GM23338 (cell line): Measurements from ENCODE around the gene B4GALT5. TPM values are rescaled to one million over a fixed set of nuclear protein-coding genes. Genes with fewer than 3 reads are reported as not detected.
"Not testable (repeated sequence)": the region's sequence is repeated elsewhere in the genome, so short reads cannot be mapped to it uniquely, and the experiment has no call there.

Experiments
- ATAC-seq: fragments of 200-7000 bp; cut with Tn5 transposase; 3 replicates; pipeline ENCODE4 v1.9.1; 2020
- DNase-seq: peaks from one replicate; pipeline ENCODE4 v3.0.0-alpha.2; 2015; ENCODE audit warnings: low spot score
- H2AFZ ChIP-seq: fragments of 200-600 bp; sonication (generic); 2 replicates; pipeline ENCODE4 v1.8.0; 2016; ENCODE audit warnings: antibody characterized with exemption, mild to moderate bottlenecking, moderate library complexity
- H3F3A ChIP-seq: fragments of 200-600 bp; sonication (generic); replicated peaks from 2 replicates; pipeline ENCODE4 v1.8.0; 2017; ENCODE audit warnings: antibody characterized with exemption, mixed run types, low read depth
- H3K27ac ChIP-seq: fragments of 200-600 bp; sonication (generic); 2 replicates; pipeline ENCODE4 v1.6.1; 2016; ENCODE audit warnings: low read depth
- H3K27me3 ChIP-seq: fragments of 200-600 bp; sonication (generic); 2 replicates; pipeline ENCODE4 v1.8.0; 2016; ENCODE audit warnings: mild to moderate bottlenecking, mixed run types, moderate library complexity; ENCODE audit not compliant: insufficient read depth
- H3K36me3 ChIP-seq: fragments of 200-600 bp; sonication (generic); 2 replicates; pipeline ENCODE4 v1.8.0; 2016; ENCODE audit warnings: mild to moderate bottlenecking; ENCODE audit not compliant: insufficient read depth
- H3K4me1 ChIP-seq: fragments of 200-600 bp; sonication (generic); 2 replicates; pipeline ENCODE4 v1.8.0; 2016; ENCODE audit warnings: mild to moderate bottlenecking, moderate library complexity; ENCODE audit not compliant: insufficient read depth
- H3K4me2 ChIP-seq: fragments of 200-600 bp; sonication (generic); 2 replicates; pipeline ENCODE4 v1.7.1; 2017; ENCODE audit warnings: mixed run types
- H3K4me3 ChIP-seq: fragments of 200-600 bp; sonication (generic); 2 replicates; pipeline ENCODE4 v1.6.1; 2016; ENCODE audit warnings: mixed run types
- H3K79me2 ChIP-seq: fragments of 200-600 bp; sonication (generic); replicated peaks from 2 replicates; pipeline ENCODE4 v1.8.0; 2017; ENCODE audit warnings: mild to moderate bottlenecking; ENCODE audit not compliant: insufficient read depth
- H3K9me2 ChIP-seq: fragments of 200-600 bp; sonication (generic); 2 replicates; pipeline ENCODE4 v1.8.0; 2017; ENCODE audit not compliant: insufficient read depth
- H4K20me1 ChIP-seq: fragments of 200-600 bp; sonication (generic); replicated peaks from 2 replicates; pipeline ENCODE4 v1.8.0; 2017; ENCODE audit warnings: mild to moderate bottlenecking; ENCODE audit not compliant: insufficient read depth
- H3K27ac Mint-ChIP-seq: 2 replicates; pipeline ENCODE4 v1.8.0; 2020; ENCODE audit warnings: inconsistent platforms, mild to moderate bottlenecking, moderate library complexity, mixed read lengths
- H3K27me3 Mint-ChIP-seq: 3 replicates; pipeline ENCODE4 v1.8.0; 2022; ENCODE audit warnings: low read depth, mild to moderate bottlenecking, moderate library complexity, mixed read lengths, inconsistent platforms; ENCODE audit not compliant: insufficient read depth, poor library complexity
- H3K36me3 Mint-ChIP-seq: 3 replicates; pipeline ENCODE4 v1.8.0; 2021; ENCODE audit warnings: low read depth, mild to moderate bottlenecking, inconsistent platforms, moderate library complexity, mixed read lengths
- H3K4me1 Mint-ChIP-seq: 3 replicates; pipeline ENCODE4 v1.8.0; 2020; ENCODE audit warnings: mild to moderate bottlenecking, inconsistent platforms, mixed read lengths
- H3K4me3 Mint-ChIP-seq: 3 replicates; pipeline ENCODE4 v1.8.0; 2021; ENCODE audit warnings: moderate library complexity, mild to moderate bottlenecking, inconsistent platforms, mixed read lengths
- H3K9me3 Mint-ChIP-seq: 3 replicates; pipeline ENCODE4 v1.8.0; 2020; ENCODE audit warnings: moderate library complexity, mild to moderate bottlenecking, inconsistent platforms, mixed read lengths
- CREB1 ChIP-seq: fragments of 250-450 bp; sonication (Bioruptor Pico); IDR thresholded peaks from 2 replicates; pipeline ENCODE4 v1.5.0; 2020; ENCODE audit warnings: low read depth, mild to moderate bottlenecking, moderate library complexity
- EZH2 ChIP-seq: fragments of 200-600 bp; sonication (generic); IDR thresholded peaks from one replicate; pipeline ENCODE4 v1.8.0; 2017; ENCODE audit warnings: antibody characterized with exemption, mild to moderate bottlenecking, low read depth; ENCODE audit not compliant: unreplicated experiment
- EZH2phosphoT487 ChIP-seq: fragments of 200-600 bp; sonication (generic); IDR thresholded peaks from one replicate; pipeline ENCODE4 v1.8.1; 2018; ENCODE audit warnings: antibody characterized with exemption; ENCODE audit not compliant: unreplicated experiment
- JUNB ChIP-seq: IDR thresholded peaks from one replicate; pipeline ENCODE4 v1.6.1; 2016; ENCODE audit warnings: antibody characterized with exemption; ENCODE audit not compliant: unreplicated experiment
- STAT1 ChIP-seq: IDR thresholded peaks from one replicate; pipeline ENCODE4 v1.6.1; 2016; ENCODE audit warnings: antibody characterized with exemption; ENCODE audit not compliant: unreplicated experiment
- ZNF114 ChIP-seq: fragments of 250-450 bp; sonication (Bioruptor Pico); IDR thresholded peaks from 2 replicates; pipeline ENCODE4 v1.5.0; 2020; ENCODE audit warnings: mild to moderate bottlenecking, moderate library complexity
- polyA plus RNA-seq: library from polyadenylated mRNA; unstranded; fragments of >200 nt; fragmentation: Nextera tagmentation; extraction: Ambion mirVana; gene quantifications from 2 replicates; pipeline ENCODE4 v1.2.1, GENCODE V29; 2016
- total RNA-seq: library from RNA; depleted of rRNA; stranded (reverse); fragments of >200 nt; shearing (Covaris generic); gene quantifications from 2 replicates; pipeline ENCODE4 v1.2.3, GENCODE V29; 2014
- TF ChIP-seq, protein P1 (sequence below), 2 experiments: fragments of 200-600 bp in 1 of 2; sonication (generic) in 1 of 2; conservative IDR thresholded peaks; 2 replicates each; pipeline versions ENCODE4 v1.5.1 to v1.6.1; 2016 to 2017; ENCODE audit warnings: antibody characterized with exemption in 2 of 2, low read depth in 2 of 2, mild to moderate bottlenecking in 2 of 2, moderate library complexity in 1 of 2
- TF ChIP-seq, protein P2 (sequence below): fragments of 250-450 bp; sonication (Bioruptor Pico); IDR thresholded peaks from 2 replicates; pipeline ENCODE4 v1.5.0; 2020; ENCODE audit warnings: mild to moderate bottlenecking, moderate library complexity
- TF ChIP-seq, protein P3 (sequence below): IDR thresholded peaks from one replicate; pipeline ENCODE4 v1.6.1; 2018; ENCODE audit warnings: antibody characterized with exemption; ENCODE audit not compliant: unreplicated experiment
- TF ChIP-seq, protein P4 (sequence below): IDR thresholded peaks from 2 replicates; pipeline ENCODE4 v1.6.1; 2016; ENCODE audit warnings: antibody characterized with exemption

The B4GALT5 gene
- total and polyA plus RNA-seq, 2 experiments from 2014 or later: 19.1 to 50.3 TPM

DNA sequence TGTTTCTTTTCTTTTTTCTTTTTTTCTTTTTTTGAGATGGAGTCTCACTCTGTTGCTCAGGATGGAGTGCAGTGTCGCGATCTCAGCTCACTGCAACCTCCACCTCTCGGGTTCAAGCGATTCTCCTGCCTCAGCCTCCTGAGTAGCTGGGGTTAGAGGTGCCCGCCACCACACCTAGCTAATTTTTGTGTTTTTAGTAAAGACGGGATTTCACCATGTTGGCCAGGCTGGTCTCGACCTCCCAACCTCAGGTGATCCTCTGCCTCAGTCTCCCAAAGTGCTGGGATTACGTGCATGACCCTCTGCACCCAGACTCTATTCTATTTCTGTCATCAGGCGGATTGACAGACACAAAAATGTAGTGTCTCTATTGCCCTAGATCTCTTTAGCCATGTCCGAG, 88.7 kb downstream of the B4GALT5 start:
- not testable (repeated sequence) for H3K4me3 ChIP-seq, H4K20me1 ChIP-seq, H3K36me3 ChIP-seq, DNase-seq, H3K27me3 ChIP-seq, H3K27ac Mint-ChIP-seq, H3K4me3 Mint-ChIP-seq, H3F3A ChIP-seq, H3K79me2 ChIP-seq, H3K36me3 Mint-ChIP-seq, H3K27me3 Mint-ChIP-seq, H3K9me3 Mint-ChIP-seq, H3K9me2 ChIP-seq, H2AFZ ChIP-seq, H3K4me2 ChIP-seq, H3K27ac ChIP-seq, ATAC-seq
- H3K4me1 ChIP-seq: peaks cover 20% of the 10 kb centered on the region
- peaks cover 23% of the 10 kb centered on the region for H3K4me1 Mint-ChIP-seq

DNA sequence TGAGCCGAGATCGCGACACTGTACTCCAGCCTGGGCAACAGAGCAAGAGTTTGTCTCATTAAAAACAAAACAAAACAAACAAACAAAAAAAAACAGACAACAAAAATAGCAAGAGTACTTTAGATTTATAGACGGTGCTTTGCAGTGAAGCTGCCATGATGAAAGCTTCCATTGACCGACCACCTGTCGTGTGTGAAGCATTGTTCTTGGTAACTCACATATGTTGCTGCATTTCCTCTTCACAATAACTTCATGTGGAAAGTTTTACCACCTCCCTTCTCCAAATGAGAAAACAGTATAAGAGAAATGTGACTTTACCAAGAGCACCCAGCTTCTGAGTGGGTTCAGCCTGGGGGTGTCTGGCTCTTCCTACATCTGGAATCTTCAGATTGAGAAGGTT, 89.4 kb downstream of the B4GALT5 start:
- ATAC-seq: no peak
- DNase-seq: no peak
- Histone ChIP-seq H3K9me2 (peaks cover 1% of the 10 kb centered on the region), H3K27ac (no peak overlapping the region), H3K4me3 (no peak overlapping the region), H3K27me3 (no peaks in the 10 kb centered on the region), H2AFZ (peak overlapping the region; percentile 78; the same call in 1 of the 2 replicates), H3F3A (no peaks in the 10 kb centered on the region), H3K4me1 (peaks cover 20% of the 10 kb centered on the region), H3K4me2 (no peak overlapping the region), H3K79me2 (no peaks in the 10 kb centered on the region), H3K36me3 (no peaks in the 10 kb centered on the region), H4K20me1 (no peaks in the 10 kb centered on the region)
- Mint-ChIP-seq H3K27me3 (peaks cover 3% of the 10 kb centered on the region), H3K27ac (no peak overlapping the region), H3K36me3 (no peaks in the 10 kb centered on the region; the same call in 1 of the 3 replicates), H3K4me3 (no peak overlapping the region), H3K9me3 (peaks cover 6% of the 10 kb centered on the region; the same call in 2 of the 3 replicates), H3K4me1 (peaks cover 23% of the 10 kb centered on the region)
- TF ChIP-seq, protein P1, sequence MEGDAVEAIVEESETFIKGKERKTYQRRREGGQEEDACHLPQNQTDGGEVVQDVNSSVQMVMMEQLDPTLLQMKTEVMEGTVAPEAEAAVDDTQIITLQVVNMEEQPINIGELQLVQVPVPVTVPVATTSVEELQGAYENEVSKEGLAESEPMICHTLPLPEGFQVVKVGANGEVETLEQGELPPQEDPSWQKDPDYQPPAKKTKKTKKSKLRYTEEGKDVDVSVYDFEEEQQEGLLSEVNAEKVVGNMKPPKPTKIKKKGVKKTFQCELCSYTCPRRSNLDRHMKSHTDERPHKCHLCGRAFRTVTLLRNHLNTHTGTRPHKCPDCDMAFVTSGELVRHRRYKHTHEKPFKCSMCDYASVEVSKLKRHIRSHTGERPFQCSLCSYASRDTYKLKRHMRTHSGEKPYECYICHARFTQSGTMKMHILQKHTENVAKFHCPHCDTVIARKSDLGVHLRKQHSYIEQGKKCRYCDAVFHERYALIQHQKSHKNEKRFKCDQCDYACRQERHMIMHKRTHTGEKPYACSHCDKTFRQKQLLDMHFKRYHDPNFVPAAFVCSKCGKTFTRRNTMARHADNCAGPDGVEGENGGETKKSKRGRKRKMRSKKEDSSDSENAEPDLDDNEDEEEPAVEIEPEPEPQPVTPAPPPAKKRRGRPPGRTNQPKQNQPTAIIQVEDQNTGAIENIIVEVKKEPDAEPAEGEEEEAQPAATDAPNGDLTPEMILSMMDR (conservative IDR thresholded peaks at IDR 0.05; ENCODE audit: low read depth in 2 of 2): no peak
- TF ChIP-seq EZH2phosphoT487 (no peak), STAT1 (no peak), EZH2 (no peak), CREB1 (no peak), JUNB (no peak), ZNF114 (CRISPR knock-in tag) (no peak)
- TF ChIP-seq, protein P2, sequence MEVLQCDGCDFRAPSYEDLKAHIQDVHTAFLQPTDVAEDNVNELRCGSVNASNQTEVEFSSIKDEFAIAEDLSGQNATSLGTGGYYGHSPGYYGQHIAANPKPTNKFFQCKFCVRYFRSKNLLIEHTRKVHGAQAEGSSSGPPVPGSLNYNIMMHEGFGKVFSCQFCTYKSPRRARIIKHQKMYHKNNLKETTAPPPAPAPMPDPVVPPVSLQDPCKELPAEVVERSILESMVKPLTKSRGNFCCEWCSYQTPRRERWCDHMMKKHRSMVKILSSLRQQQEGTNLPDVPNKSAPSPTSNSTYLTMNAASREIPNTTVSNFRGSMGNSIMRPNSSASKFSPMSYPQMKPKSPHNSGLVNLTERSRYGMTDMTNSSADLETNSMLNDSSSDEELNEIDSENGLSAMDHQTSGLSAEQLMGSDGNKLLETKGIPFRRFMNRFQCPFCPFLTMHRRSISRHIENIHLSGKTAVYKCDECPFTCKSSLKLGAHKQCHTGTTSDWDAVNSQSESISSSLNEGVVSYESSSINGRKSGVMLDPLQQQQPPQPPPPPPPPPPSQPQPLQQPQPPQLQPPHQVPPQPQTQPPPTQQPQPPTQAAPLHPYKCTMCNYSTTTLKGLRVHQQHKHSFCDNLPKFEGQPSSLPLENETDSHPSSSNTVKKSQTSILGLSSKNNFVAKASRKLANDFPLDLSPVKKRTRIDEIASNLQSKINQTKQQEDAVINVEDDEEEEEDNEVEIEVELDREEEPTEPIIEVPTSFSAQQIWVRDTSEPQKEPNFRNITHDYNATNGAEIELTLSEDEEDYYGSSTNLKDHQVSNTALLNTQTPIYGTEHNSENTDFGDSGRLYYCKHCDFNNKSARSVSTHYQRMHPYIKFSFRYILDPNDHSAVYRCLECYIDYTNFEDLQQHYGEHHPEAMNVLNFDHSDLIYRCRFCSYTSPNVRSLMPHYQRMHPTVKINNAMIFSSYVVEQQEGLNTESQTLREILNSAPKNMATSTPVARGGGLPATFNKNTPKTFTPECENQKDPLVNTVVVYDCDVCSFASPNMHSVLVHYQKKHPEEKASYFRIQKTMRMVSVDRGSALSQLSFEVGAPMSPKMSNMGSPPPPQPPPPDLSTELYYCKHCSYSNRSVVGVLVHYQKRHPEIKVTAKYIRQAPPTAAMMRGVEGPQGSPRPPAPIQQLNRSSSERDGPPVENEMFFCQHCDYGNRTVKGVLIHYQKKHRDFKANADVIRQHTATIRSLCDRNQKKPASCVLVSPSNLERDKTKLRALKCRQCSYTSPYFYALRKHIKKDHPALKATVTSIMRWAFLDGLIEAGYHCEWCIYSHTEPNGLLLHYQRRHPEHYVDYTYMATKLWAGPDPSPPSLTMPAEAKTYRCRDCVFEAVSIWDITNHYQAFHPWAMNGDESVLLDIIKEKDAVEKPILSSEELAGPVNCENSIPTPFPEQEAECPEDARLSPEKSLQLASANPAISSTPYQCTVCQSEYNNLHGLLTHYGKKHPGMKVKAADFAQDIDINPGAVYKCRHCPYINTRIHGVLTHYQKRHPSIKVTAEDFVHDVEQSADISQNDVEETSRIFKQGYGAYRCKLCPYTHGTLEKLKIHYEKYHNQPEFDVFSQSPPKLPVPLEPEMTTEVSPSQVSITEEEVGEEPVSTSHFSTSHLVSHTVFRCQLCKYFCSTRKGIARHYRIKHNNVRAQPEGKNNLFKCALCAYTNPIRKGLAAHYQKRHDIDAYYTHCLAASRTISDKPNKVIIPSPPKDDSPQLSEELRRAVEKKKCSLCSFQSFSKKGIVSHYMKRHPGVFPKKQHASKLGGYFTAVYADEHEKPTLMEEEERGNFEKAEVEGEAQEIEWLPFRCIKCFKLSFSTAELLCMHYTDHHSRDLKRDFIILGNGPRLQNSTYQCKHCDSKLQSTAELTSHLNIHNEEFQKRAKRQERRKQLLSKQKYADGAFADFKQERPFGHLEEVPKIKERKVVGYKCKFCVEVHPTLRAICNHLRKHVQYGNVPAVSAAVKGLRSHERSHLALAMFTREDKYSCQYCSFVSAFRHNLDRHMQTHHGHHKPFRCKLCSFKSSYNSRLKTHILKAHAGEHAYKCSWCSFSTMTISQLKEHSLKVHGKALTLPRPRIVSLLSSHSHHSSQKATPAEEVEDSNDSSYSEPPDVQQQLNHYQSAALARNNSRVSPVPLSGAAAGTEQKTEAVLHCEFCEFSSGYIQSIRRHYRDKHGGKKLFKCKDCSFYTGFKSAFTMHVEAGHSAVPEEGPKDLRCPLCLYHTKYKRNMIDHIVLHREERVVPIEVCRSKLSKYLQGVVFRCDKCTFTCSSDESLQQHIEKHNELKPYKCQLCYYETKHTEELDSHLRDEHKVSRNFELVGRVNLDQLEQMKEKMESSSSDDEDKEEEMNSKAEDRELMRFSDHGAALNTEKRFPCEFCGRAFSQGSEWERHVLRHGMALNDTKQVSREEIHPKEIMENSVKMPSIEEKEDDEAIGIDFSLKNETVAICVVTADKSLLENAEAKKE (CRISPR knock-in tag): no peak
- TF ChIP-seq, protein P3, sequence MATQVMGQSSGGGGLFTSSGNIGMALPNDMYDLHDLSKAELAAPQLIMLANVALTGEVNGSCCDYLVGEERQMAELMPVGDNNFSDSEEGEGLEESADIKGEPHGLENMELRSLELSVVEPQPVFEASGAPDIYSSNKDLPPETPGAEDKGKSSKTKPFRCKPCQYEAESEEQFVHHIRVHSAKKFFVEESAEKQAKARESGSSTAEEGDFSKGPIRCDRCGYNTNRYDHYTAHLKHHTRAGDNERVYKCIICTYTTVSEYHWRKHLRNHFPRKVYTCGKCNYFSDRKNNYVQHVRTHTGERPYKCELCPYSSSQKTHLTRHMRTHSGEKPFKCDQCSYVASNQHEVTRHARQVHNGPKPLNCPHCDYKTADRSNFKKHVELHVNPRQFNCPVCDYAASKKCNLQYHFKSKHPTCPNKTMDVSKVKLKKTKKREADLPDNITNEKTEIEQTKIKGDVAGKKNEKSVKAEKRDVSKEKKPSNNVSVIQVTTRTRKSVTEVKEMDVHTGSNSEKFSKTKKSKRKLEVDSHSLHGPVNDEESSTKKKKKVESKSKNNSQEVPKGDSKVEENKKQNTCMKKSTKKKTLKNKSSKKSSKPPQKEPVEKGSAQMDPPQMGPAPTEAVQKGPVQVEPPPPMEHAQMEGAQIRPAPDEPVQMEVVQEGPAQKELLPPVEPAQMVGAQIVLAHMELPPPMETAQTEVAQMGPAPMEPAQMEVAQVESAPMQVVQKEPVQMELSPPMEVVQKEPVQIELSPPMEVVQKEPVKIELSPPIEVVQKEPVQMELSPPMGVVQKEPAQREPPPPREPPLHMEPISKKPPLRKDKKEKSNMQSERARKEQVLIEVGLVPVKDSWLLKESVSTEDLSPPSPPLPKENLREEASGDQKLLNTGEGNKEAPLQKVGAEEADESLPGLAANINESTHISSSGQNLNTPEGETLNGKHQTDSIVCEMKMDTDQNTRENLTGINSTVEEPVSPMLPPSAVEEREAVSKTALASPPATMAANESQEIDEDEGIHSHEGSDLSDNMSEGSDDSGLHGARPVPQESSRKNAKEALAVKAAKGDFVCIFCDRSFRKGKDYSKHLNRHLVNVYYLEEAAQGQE: no peak
- TF ChIP-seq, protein P4, sequence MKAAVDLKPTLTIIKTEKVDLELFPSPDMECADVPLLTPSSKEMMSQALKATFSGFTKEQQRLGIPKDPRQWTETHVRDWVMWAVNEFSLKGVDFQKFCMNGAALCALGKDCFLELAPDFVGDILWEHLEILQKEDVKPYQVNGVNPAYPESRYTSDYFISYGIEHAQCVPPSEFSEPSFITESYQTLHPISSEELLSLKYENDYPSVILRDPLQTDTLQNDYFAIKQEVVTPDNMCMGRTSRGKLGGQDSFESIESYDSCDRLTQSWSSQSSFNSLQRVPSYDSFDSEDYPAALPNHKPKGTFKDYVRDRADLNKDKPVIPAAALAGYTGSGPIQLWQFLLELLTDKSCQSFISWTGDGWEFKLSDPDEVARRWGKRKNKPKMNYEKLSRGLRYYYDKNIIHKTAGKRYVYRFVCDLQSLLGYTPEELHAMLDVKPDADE: no peak
